Inferior parietal cortex (tissue), 1 donor: ENCODE data around the gene MFAP3.
"Not testable (repeated sequence)": the region's sequence is repeated elsewhere in the genome, so short reads cannot be mapped to it uniquely, and the experiment has no call there.

Source experiments
- DNase-seq: peaks from one replicate; pipeline ENCODE4 v3.0.0-alpha.2; 2016; ENCODE audit errors: extremely low spot score

The MFAP3 gene

DNA sequence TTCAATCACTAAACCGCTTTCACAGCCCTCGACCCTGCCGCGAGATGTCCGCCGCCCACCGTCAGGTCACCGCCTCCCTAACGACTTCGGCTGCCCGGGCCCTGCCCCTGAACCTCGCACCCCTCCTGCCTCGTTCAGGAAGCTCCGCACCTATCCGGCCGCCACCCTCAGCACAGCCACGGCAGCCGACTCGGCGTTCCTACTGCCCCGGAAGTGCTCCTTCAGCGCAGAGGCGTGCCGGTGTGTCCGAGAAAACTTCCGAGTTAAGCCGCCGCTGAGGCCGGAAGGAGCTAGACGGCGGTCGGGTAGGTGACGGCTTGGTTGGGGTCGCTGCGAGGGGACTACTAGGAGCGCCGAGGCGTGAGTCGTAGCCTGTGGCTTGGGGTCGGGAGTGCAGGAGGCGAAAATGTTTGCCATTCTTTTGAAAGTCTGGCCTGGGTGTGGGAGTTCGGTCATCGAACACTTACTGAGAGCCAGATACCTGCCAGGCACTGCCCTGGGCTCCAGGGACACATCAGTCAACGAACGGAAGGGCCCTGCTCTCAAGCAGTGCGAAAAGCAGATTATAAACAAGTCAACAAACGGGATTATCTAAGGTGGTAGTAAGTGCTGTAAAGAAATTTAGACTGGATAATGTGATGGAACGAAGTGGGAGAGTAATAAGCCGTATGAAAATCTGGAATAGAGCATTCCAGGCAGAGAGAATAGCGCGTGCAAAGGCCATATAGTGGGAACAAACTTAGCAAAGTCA lies at the start of gene MFAP3, which contains the start of gene FAM114A2:
MFAP3 (plus strand) TSS at position 261 of the 751 bp plus-strand sequence. CDS start 10,756 bp downstream, outside the sequence.
FAM114A2 (minus strand) TSS at position 204 of the 751 bp plus-strand sequence. CDS start 3,957 bp downstream, outside the sequence.
- peak; percentile 88 for DNase-seq

DNA sequence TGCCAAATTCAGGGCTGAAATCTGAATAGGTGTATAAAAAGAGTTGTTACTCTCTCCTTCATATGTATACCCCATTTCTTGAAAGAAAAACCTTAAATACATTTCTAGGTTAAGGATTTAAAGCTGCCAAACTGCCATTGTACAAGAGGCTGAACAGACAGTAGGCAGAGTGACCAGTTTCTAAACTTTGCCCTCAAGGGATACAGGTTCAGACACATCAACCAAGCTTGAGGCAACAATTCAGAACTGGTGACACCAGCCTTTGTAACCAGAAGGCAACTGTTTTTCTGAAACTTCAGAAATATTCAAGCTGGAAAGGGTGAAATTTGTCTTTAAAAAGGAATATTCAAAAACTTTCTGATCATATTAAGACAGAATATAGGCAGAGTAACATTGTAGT lies 47.6 kb upstream of the MFAP3 start:
- DNase-seq = no peak

DNA sequence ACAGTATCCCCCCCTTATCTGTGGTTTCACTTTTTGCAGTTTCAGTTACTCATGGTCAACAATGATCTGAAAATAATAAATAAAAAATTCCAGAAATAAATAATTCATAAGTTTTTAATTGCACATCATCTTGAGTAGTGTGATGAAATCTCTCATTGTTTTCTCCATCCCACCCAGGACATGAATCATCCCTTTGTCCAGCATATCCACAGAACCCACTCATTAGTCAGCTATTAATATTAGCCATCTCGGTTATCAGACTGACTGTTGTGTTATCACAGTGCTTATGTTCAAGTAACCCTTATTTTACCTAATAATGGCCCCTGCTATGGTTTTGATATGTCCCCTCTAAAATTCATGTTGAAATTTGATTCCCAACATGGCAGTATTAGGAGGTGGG lies 40.8 kb upstream of the MFAP3 start:
- no peak for DNase-seq

DNA sequence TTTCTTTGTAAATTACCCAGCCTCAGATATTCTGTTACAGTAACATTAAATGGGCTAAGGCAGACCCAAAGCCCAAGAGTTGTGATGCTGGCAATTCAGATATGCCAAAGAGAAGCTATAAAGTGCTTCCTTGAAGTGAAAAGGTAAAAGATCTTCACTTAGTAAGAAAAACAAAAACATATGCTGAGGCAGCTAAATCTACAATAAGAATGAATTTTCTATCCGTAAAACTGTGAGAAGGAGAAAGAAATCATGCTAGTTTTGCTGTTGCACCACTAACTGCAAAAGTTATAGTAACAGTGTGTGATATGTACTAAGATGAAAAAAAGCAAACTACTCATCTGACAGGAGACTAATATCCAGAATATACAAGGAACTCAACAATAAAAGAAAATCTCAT lies 40.0 kb upstream of the MFAP3 start:
- no peak for DNase-seq

DNA sequence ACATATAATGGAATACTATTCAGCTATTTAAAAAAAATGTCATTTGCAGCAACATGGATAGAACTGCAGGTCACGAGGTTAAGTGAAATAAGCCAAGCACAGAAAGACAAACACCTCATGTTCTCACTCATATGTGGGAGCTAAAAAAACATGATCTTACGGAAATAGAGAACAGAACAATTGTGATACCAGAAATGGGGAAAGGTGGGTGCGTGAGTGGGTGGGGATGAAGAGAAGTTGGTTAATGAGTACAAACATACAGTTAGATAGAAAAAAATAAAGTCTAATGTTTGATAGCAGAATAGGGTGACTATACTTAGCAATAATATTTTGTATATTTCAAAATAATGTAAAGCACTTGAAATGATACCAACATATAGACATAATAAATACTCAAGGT lies 38.8 kb upstream of the MFAP3 start:
- DNase-seq = no peak

DNA sequence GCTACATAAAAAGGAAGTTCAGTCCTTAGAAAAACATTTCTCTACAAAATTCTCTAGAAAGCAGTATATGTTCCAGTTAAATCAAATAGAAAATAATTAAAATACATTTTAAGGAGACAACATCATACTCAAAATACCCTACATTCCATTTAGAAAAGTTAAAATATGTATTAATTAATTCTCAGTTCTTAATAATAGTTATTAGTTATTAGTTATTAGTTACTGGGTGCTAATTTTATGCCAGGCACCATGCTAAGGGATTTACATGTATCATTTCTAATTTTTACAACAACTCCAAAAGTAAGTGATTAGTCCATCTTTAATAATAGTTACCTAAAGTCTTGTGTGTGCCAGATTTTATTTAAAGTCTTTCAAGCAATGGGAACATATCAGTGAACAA lies 38.1 kb upstream of the MFAP3 start:
- DNase-seq = no peak

DNA sequence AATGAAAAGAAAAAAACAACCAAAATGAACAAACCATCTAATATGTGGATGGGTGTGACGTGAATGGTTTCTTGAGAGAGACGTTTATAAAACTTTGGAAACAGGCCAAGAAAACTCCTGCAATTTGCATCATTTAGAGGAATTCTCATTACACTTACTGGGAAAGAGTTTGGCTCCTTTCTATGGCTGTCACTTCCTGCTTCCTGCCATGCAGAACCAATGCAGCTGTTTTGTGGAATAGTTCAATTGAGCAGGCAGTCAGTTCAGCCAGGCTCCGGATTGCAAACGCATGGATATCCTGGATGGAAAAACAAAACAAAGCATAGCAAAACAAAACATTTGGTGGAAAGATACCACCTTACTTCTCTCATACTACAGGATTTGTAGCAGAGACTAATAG lies 36.7 kb upstream of the MFAP3 start:
- no peak for DNase-seq

DNA sequence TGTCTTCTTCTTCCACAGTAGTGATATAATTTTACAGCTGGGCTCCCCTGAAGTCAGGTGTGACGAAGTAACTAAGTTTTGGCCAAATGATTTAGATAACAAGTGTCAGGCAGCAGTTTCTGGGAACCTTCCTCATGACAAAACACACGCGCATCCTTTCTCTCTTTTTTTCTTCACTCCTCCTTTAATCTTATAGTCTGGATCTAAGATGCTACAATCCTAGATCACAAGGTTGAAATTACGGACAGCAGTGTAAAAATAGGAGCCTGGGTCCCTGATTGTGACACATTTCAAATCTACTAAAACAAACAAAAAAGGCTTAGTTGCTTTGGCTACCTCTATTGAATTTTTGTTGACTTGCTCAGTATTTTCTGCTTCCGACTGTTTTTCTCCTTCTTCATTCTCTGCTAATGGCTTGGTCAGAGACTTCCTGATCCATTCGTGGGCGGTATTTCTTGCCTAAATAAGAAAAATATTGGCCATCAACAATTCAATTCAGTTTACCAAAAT lies 36.2 kb upstream of the MFAP3 start:
- DNase-seq = no peak

DNA sequence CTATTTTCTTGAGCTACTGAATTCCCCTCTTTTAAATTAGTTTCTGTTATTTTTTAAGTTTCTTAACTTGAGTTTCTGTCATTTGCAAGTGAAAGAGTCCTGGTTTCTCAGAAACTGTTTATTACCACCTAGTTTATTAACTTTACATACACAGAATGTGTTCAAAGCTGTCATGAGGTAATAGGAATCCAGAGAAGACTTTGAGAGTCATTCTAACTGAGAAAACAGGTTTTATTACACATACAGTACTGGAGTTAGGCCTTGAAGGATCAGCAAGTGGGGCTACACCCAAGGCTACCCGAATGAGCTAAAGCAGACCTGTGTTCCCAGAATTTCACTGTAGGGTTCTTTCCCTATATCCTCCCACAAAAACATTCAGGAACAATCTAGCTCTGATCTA lies 33.1 kb upstream of the MFAP3 start:
- no peak for DNase-seq

DNA sequence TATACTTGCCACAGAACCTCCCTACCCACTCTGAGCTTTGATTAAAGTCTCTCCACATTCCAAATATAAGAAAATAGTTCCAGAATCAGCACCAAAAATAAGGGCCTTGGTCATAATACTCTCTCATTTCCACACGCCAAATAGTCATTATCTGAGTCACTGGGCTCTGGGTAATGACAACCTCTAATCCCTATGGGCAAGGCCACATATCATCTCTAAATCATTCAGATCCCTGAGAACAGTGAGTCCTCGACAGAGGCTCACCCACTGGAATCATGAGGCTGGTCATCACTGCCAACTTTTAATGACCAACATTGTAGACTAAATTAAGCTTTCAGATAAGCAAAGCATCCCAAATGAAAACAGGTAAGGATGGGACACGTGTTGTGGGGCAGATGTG lies 28.1 kb upstream of the MFAP3 start:
- no peak for DNase-seq

DNA sequence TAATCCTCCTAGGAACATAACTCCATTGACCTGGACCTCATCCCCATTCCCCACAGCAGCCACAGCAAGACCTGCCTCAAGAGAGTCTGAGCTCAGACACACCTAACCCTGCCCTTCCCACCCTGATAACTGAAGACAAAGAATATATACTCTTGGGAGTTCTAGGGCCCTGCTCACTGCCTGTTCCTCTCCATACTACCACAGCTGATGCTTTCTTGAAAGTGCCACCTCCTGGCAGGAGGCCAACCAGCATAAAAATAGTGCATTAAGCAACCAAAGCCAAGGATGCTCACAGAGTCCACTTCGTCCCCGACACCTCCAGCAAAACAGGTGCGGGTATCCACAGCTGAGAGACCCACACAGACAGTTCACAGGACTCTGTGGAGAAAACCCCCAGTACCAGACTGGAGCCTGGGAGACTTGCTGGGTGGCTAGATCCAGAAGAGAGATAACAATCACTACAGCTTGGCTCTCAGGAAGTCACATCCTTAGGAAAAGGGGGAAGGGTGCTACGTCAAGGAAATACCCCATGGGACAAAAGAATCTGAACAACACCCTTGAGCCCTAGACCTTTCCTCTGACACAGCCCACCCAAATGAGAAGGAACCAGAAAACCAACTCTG lies 23.6 kb upstream of the MFAP3 start:
- no peak for DNase-seq

DNA sequence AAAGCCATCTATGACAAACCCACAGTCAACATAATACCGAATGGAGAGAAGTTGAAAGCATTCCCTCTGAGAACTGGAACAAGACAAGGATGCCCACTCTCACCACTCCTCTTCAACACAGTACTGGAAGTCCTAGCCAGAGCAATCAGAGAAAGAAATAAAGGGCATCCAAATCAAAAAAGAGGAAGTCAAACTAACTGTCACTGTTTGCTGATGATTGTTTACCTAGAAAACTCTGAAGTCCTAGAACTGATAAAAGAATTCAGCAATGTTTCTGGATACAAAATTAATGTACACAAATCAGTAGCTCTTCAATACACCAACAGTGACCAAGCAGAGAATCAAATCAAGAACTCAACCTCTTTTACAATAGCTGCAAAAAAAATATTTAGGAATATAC lies 19.8 kb upstream of the MFAP3 start:
- DNase-seq = not testable (repeated sequence)

DNA sequence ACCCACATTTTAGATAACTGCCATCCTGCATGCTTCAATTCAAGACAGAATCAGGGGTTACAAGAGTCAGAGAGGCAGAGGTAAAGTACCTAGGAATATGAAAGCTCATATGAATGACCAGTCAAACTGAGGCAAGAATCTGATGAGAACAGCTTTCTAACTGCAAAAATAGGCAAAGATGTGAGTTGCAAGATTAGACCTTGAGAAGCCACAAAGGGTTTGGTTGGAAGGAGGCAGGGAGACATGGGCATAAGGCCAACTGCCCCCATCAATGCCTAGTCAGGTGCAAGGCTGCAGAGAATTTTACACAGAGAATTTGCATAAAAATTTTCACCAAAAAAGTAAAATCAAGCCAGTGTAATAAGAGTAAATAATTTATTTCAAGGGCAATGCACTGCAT lies 12.8 kb upstream of the MFAP3 start:
- no peak for DNase-seq

DNA sequence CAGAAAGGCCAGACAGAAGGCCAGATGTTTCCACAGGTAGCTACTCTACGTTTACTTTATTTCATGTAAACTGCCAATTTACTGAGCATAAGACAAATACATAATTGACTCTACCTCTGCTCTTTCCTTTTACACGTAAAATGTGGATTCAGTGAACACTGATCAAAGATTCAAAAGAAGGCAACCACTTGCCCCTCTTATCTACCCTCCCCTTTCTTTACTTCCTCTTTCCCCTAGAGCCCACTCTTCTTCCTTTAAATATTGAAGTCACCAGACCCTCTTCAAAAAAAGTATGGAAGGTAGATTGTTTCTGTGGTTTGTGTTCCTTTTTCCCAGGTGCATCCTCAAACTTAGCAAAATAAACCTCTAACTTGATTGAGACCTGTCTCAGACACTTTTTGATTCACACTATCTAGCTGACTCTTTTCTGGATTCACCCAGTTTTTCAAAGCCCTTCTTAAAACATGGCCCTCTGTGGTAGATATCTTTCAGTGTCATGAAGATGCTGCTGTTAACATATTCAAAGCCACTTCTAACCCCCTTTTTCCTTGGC lies 6.8 kb upstream of the MFAP3 start:
- no peak for DNase-seq

DNA sequence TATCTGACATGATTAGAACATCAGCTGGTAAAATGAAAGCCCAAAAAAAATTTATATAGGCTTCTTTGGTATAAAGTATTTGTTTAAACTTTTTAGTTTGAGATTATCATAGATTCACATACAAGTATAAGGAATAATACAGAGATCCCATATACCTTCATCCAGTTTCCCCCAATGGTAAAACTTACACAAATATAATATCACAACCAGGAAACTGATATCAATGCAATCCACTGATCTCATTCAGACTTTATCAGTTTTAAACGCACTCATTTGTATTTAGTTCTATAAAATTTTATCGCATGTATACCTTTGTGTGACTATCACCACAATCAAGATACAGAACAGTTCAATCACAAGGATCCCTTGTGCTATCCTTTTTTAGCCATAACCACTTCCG lies 3.8 kb upstream of the MFAP3 start:
- no peak for DNase-seq

DNA sequence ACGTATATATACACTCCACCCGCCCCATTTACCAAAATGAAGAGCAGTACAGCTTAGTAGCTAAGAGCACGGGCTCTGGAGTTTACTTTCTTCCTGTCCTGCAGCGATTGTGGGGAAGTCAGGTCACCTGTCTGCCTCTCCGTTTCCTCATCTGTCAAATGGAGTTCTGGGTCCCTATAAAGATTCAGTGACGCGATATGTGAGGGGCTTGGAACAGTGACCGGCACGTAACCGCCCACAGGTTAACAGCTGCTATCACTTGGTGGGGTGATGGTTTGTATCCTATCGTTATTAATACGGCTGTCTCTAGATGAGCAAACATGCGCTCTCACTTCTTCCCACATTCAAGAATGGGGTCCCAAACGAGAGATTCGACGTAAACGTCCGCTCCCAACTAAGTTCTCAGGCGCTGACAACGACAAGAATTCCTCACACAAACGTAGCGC lies 483 bp upstream of the MFAP3 start:
- peak; percentile 46 for DNase-seq

DNA sequence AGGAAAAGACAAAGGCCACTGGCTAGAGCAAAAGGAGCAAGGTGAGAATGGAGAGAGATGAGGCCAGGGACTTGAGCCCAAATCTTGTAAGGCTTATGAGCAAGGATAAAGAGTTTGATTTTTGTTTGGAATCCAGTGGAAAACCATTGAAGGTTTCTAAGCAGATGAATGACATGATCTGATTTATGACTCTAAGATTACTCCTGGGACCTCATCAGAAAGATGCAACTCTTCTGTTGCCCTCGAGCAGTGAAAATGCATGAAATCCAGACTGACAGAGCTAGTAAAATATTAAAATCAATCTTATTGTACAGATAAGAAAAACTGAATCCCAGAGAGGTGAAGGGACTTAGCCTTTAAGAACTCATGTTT lies 677 bp downstream of the MFAP3 start:
- no peak for DNase-seq

DNA sequence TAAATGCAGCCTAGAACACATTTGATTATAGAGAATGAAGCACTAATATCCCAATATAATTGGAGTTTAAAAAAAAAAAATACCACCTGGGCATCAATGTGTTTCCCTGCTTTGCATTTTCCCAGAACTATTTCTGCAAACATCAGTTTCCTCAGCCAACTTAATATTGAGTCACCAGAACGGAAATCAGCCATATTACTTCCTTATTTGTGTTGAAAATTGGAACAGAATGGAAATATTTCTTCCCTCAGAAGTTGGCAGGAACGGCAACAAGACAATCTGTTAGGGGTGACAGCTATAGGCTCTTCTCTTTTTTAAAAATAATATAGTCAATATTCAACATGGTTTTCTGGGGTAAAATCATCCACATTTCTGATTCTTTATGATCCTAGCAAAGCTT lies 4.0 kb downstream of the MFAP3 start:
- no peak for DNase-seq

DNA sequence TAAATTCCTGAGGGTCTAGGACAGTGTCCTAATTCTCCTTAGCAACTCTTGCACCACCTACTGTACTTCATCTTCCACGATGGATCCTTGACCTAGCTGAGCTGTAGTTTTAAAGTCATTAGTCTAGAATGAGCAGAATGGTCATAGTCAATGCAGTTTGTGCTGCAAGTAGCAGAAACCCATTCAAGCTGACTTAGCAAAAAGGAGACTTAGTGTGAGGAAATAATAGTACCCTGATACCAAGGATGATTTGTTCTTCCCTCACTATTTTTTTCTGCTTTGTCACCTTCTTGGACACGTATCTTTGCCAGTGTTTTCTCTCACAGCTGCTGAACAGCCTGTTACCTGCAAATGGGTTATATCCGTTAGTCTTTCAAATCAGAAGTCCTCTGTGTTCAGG lies 5.3 kb downstream of the MFAP3 start:
- DNase-seq = no peak

DNA sequence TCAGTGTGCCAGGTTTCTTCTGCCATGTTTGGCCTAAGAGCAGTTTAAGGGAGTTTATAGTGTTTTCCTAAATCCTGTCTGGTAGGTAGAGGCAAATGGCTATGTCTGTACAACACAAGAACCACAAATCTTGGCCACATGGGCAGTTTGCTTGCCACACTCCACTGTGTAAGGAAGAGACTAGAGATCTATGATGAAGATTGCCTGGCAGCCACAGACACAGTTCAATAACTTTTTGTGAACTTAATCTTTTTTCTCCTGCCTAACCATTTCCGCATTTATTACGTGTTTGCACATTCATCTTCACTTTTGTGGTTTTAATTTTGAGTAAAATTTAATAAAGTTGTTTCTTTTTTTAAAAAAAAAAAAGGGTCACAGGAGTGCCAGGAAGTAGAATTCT lies 5.8 kb downstream of the MFAP3 start:
- no peak for DNase-seq

DNA sequence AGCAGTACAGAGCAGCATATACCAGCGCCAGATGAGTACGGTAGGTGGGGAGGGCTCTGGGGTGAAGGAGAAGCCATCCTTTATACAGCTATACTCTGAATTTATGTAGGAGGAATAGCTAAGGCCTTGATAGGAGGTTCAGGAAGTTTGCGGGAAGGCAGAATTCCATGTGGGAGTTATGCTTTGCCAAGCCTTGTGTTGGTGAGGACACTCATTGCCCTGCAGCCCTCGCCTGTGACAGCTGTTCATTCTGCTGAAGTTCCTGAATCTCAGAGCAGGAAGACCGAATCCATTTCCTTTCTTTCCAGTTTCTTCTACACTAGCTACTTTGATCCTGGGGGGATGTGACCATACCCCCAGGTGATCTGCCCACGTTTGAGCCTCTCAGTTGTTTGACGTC lies 7.7 kb downstream of the MFAP3 start:
- no peak for DNase-seq

DNA sequence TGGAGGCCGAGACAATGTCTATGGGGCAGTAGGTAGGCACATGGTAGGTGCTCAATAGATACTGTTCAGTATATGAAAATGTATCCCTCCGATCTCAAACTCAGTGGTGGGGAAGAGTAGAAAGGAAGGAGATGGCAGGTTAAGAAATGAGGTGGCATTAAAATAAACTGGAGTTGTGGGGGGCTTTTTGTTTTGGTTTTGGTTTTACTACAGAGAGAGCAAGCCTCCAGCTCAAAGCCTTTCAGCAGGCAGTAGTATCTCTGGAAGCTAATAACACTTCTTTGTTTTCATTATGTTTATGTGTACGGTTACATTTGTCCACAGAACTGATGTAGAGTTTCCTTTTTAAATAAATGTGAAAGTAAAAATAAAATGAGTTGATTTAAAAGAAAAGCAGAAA lies 8.6 kb downstream of the MFAP3 start:
- no peak for DNase-seq

DNA sequence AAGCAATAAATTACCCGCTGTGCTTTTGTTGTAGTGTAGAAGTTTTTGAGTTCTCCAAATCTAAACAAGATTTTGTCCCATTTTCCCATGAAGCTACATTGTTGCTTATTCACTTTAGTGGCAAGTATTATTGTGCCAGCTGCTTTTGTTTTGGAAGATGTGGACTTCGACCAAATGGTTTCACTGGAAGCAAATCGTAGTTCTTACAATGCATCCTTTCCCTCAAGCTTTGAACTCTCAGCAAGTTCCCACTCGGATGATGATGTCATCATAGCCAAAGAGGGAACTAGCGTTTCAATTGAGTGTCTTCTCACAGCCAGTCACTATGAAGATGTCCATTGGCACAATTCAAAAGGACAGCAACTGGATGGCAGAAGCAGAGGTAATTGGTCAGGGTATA lies 10.9 kb downstream of the MFAP3 start:
- DNase-seq = no peak
